ENCODE data around the gene PYCR2. TPM values are rescaled to one million over a fixed set of nuclear protein-coding genes. Genes with fewer than 3 reads are reported as not detected.

PYCR2 gene
- total and polyA plus RNA-seq, 10 of the 15 experiments (the other 5 are each of a cell fraction or from before 2014, with no cell fraction given), result 1.7 to 81.8 (median 54.9) TPM

DNA sequence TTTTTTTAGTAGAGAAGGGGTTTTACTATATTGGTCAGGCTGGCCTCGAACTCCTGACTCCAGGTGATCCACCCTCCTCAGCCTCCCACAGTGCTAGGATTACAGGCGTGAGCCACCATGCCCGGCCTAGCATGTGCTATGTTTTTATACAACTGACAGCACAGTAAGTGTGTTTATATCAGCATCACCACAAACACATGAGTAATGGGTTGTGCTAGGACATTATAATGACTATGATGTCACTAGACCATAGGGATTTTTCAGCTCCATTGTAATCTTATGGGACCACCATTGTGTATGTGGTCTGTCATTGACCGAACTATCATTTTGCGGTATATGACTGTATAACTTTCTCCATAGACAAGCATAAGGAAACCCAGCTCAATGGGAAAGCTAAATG, 10.7 kb upstream of the PYCR2 start:
- 75% methylated on average over 5 of the region's 5 CpGs for WGBS (ENCODE audit: insufficient coverage, insufficient replicate concordance, low lambda C conversion rate, missing lambda C conversion rate)
- no peak overlapping the region for H3K27ac ChIP-seq (ENCODE audit: control insufficient read depth, insufficient read depth)
- FAIRE-seq (no peak), DNase-seq (ENCODE audit: low read depth, low spot score) (no peak), ATAC-seq (no peak)
- SMC1A ChIA-PET (ENCODE audit: uncharacterized antibody, unreplicated experiment), result no interaction called here
- H3K36me3 ChIP-seq (ENCODE audit: control insufficient read depth in 2 of 2, insufficient read depth in 2 of 2, low read length in 1 of 2), result no peaks in the 10 kb centered on the region
- CTCF ChIA-PET, result interaction anchor here (0.5 to 1.2 kb wide), 2 partner anchors 26 to 1004 kb away, joined by 3 to 4 read pairs; no protein-coding TSS in a partner anchor
- intact Hi-C loops (cut with micrococcal nuclease; ENCODE audit: unreplicated experiment), result no loop called here
- no peaks in the 10 kb centered on the region for H4K20me1 ChIP-seq (ENCODE audit: control insufficient read depth, insufficient read depth)
- no peak overlapping the region for H3K9ac ChIP-seq (ENCODE audit: control insufficient read depth, insufficient read depth, low read length)
- RAD21 ChIA-PET (ENCODE audit: unreplicated experiment), result no interaction called here
- H3K27me3 ChIP-seq (replicated peaks in 1 of 2; ENCODE audit: control insufficient read depth in 2 of 2, insufficient read depth in 2 of 2, low read length in 1 of 2), result no peaks in the 10 kb centered on the region
- H3K4me2 ChIP-seq (ENCODE audit: control insufficient read depth, insufficient read depth), result no peak overlapping the region
- no peaks in the 10 kb centered on the region for H3K4me1 ChIP-seq (ENCODE audit: control insufficient read depth, insufficient read depth, low read length)
- H3K79me2 ChIP-seq (ENCODE audit: control insufficient read depth, insufficient read depth, low read length), result no peaks in the 10 kb centered on the region
- H3K4me3 ChIP-seq, result no peak overlapping the region
- POLR2A ChIA-PET, result no interaction called here
- in situ Hi-C loops (cut with MboI), result no loop called here
- no TSS peak for BruUV-seq (replicated peaks)
- no peaks in the 10 kb centered on the region for H3K9me3 ChIP-seq (replicated peaks; ENCODE audit: control insufficient read depth, insufficient read depth, low read length)
- no peak overlapping the region for H2AFZ ChIP-seq (ENCODE audit: control insufficient read depth, low read depth, low read length)
- TF ChIP-seq HCFC1 (IDR thresholded peaks at IDR 0.05; ENCODE audit: low read length), result no peak
- TF ChIP-seq HDAC2 (IDR thresholded peaks at IDR 0.05), result no peak
- no peak for TF ChIP-seq PAX8 (IDR thresholded peaks at IDR 0.05)
- TF ChIP-seq PRDM15 (CRISPR knock-in tag; IDR thresholded peaks at IDR 0.05), result no peak
- TF ChIP-seq, protein P1, sequence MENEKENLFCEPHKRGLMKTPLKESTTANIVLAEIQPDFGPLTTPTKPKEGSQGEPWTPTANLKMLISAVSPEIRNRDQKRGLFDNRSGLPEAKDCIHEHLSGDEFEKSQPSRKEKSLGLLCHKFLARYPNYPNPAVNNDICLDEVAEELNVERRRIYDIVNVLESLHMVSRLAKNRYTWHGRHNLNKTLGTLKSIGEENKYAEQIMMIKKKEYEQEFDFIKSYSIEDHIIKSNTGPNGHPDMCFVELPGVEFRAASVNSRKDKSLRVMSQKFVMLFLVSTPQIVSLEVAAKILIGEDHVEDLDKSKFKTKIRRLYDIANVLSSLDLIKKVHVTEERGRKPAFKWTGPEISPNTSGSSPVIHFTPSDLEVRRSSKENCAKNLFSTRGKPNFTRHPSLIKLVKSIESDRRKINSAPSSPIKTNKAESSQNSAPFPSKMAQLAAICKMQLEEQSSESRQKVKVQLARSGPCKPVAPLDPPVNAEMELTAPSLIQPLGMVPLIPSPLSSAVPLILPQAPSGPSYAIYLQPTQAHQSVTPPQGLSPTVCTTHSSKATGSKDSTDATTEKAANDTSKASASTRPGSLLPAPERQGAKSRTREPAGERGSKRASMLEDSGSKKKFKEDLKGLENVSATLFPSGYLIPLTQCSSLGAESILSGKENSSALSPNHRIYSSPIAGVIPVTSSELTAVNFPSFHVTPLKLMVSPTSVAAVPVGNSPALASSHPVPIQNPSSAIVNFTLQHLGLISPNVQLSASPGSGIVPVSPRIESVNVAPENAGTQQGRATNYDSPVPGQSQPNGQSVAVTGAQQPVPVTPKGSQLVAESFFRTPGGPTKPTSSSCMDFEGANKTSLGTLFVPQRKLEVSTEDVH (IDR thresholded peaks at IDR 0.05; ENCODE audit: low read depth, partially characterized antibody), result no peak
- no peak for TF ChIP-seq KDM1A (IDR thresholded peaks at IDR 0.05; ENCODE audit: borderline replicate concordance)
- TF ChIP-seq POLR2AphosphoS5 (IDR thresholded peaks at IDR 0.05; ENCODE audit: low read length), result no peak
- no peak for TF ChIP-seq ASH2L (IDR thresholded peaks at IDR 0.05; ENCODE audit: borderline replicate concordance, low read depth)
- TF ChIP-seq MXI1 (IDR thresholded peaks at IDR 0.05; ENCODE audit: low read depth, low read length), result no peak
- no peak for TF ChIP-seq MEF2B (IDR thresholded peaks at IDR 0.05; ENCODE audit: partially characterized antibody, poor library complexity, severe bottlenecking)
- no peak for TF ChIP-seq MEF2A (IDR thresholded peaks at IDR 0.05; ENCODE audit: insufficient read depth, low read depth, low read length)
- no peak for TF ChIP-seq RELA (IDR thresholded peaks at IDR 0.05; ENCODE audit: borderline replicate concordance, partially characterized antibody)
- no peak for TF ChIP-seq EZH2 (IDR thresholded peaks at IDR 0.05; ENCODE audit: borderline replicate concordance, control insufficient read depth, low read depth, low read length)
- TF ChIP-seq, protein P2, sequence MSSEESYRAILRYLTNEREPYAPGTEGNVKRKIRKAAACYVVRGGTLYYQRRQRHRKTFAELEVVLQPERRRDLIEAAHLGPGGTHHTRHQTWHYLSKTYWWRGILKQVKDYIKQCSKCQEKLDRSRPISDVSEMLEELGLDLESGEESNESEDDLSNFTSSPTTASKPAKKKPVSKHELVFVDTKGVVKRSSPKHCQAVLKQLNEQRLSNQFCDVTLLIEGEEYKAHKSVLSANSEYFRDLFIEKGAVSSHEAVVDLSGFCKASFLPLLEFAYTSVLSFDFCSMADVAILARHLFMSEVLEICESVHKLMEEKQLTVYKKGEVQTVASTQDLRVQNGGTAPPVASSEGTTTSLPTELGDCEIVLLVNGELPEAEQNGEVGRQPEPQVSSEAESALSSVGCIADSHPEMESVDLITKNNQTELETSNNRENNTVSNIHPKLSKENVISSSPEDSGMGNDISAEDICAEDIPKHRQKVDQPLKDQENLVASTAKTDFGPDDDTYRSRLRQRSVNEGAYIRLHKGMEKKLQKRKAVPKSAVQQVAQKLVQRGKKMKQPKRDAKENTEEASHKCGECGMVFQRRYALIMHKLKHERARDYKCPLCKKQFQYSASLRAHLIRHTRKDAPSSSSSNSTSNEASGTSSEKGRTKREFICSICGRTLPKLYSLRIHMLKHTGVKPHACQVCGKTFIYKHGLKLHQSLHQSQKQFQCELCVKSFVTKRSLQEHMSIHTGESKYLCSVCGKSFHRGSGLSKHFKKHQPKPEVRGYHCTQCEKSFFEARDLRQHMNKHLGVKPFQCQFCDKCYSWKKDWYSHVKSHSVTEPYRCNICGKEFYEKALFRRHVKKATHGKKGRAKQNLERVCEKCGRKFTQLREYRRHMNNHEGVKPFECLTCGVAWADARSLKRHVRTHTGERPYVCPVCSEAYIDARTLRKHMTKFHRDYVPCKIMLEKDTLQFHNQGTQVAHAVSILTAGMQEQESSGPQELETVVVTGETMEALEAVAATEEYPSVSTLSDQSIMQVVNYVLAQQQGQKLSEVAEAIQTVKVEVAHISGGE (CRISPR knock-in tag; IDR thresholded peaks at IDR 0.05), result no peak
- no peak for TF ChIP-seq SUZ12 (IDR thresholded peaks at IDR 0.05; ENCODE audit: unreplicated experiment)
- TF ChIP-seq TCF3 (IDR thresholded peaks at IDR 0.05; ENCODE audit: borderline replicate concordance, insufficient read depth, low read depth, low read length), result no peak
